Activated CD8-positive, alpha-beta T cell treated with anti-CD3 and anti-CD28 coated beads for 36 hours (primary cell): Measurements from ENCODE around the gene MYBPC1. TPM values are rescaled to one million over a fixed set of nuclear protein-coding genes. Genes with fewer than 3 reads are reported as not detected.
"Not testable (repeated sequence)": the region's sequence is repeated elsewhere in the genome, so short reads cannot be mapped to it uniquely, and the experiment has no call there.

Experiments used
- ATAC-seq: fragments of 200-7000 bp; cut with Tn5 transposase; one replicate; pipeline ENCODE4 v1.10.0; 2021; ENCODE audit warnings: mild to moderate bottlenecking, moderate library complexity
- CTCF ChIA-PET: fragments of 350-600 bp; sonication (Branson Sonifier 250); formaldehyde crosslinking; loops from one replicate; lab custom pipeline; 2021; ENCODE audit warnings: antibody characterized with exemption; lab: Charles Lee
- POLR2A ChIA-PET: fragments of 350-600 bp; sonication (Branson Sonifier 250); formaldehyde crosslinking; loops from one replicate; lab custom pipeline; 2021; ENCODE audit warnings: antibody characterized with exemption; lab: Charles Lee
- DNase-seq: peaks from one replicate; pipeline ENCODE4 v3.0.0-alpha.2; 2020
- H3K27ac Mint-ChIP-seq: one replicate; pipeline ENCODE4 v1.8.0; 2021; ENCODE audit warnings: mild to moderate bottlenecking, mixed read lengths
- H3K27me3 Mint-ChIP-seq: one replicate; pipeline ENCODE4 v1.8.0; 2021; ENCODE audit warnings: mixed read lengths
- H3K36me3 Mint-ChIP-seq: one replicate; pipeline ENCODE4 v1.8.0; 2021; ENCODE audit warnings: low read depth, mixed read lengths
- H3K4me1 Mint-ChIP-seq: one replicate; pipeline ENCODE4 v1.8.0; 2021; ENCODE audit warnings: low read depth, mixed read lengths
- H3K4me3 Mint-ChIP-seq: one replicate; pipeline ENCODE4 v1.8.0; 2021; ENCODE audit warnings: mild to moderate bottlenecking, moderate library complexity, mixed read lengths
- H3K9me3 Mint-ChIP-seq: one replicate; pipeline ENCODE4 v1.8.0; 2021; ENCODE audit warnings: mixed read lengths
- CTCF ChIP-seq: fragments of 200-600 bp; IDR thresholded peaks from one replicate; pipeline ENCODE4 v1.8.0; 2022; ENCODE audit warnings: antibody characterized with exemption, mild to moderate bottlenecking
- intact Hi-C: fragments of 100-400 bp; cut with micrococcal nuclease; formaldehyde crosslinking; loops from one replicate; pipeline ENCODE4 v1.10.0; 2022
- total RNA-seq, 2 experiments: library from RNA; stranded (reverse); gene quantifications; one replicate each; pipeline ENCODE4 v1.2.3, GENCODE V29; 2021

The MYBPC1 gene
- total RNA-seq, 2 experiments from 2014 or later, result not detected

GRCh38 chr12:101680240-101680639, 85.5 kb downstream of the MYBPC1 start:
- Mint-ChIP-seq H3K36me3 (no peaks in the 10 kb centered on the region), H3K4me1 (no peaks in the 10 kb centered on the region), H3K4me3 (no peak overlapping the region), H3K9me3 (no peaks in the 10 kb centered on the region), H3K27ac (no peak overlapping the region), H3K27me3 (peaks cover 3% of the 10 kb centered on the region)
- TF ChIP-seq CTCF, result no peak
- intact Hi-C loops, result no loop called here
- CTCF ChIA-PET, result interaction anchor here (0.6 kb wide), 1 partner anchor 77 kb away, joined by 3 read pairs; no protein-coding TSS in a partner anchor
- ATAC-seq (no peak), DNase-seq (no peak)
- POLR2A ChIA-PET, result no interaction called here

GRCh38 chr12:101680647-101681046, 85.9 kb downstream of the MYBPC1 start:
- Mint-ChIP-seq H3K27ac (no peak overlapping the region), H3K4me1 (no peaks in the 10 kb centered on the region), H3K36me3 (no peaks in the 10 kb centered on the region), H3K4me3 (no peak overlapping the region), H3K9me3 (no peaks in the 10 kb centered on the region), H3K27me3 (peaks cover 3% of the 10 kb centered on the region)
- ChIA-PET POLR2A (no interaction called here), CTCF (interaction anchor here (0.6 kb wide), 1 partner anchor 76 kb away, joined by 3 read pairs; no protein-coding TSS in a partner anchor)
- no peak for TF ChIP-seq CTCF
- DNase-seq (no peak), ATAC-seq (no peak)
- intact Hi-C loops, result no loop called here

GRCh38 chr12:101681627-101682026, 86.9 kb downstream of the MYBPC1 start:
- CTCF ChIA-PET, result interaction anchor here (1.5 kb wide), 1 partner anchor 11 kb away, joined by 4 read pairs; no protein-coding TSS in a partner anchor
- H3K9me3 Mint-ChIP-seq, H3K4me1 Mint-ChIP-seq, H3K27ac Mint-ChIP-seq, H3K27me3 Mint-ChIP-seq, ATAC-seq, H3K4me3 Mint-ChIP-seq, H3K36me3 Mint-ChIP-seq, DNase-seq, intact Hi-C loops: not testable (repeated sequence)
- POLR2A ChIA-PET, result interaction anchor here (0.7 kb wide), 1 partner anchor 100 kb away, joined by 6 read pairs; no protein-coding TSS in a partner anchor

GRCh38 chr12:101685092-101685491, 90.3 kb downstream of the MYBPC1 start:
- POLR2A ChIA-PET, result no interaction called here
- no peak for TF ChIP-seq CTCF
- CTCF ChIA-PET, result no interaction called here
- Mint-ChIP-seq H3K27ac (no peak overlapping the region), H3K36me3 (no peaks in the 10 kb centered on the region), H3K9me3 (no peaks in the 10 kb centered on the region), H3K4me3 (no peak overlapping the region), H3K4me1 (no peaks in the 10 kb centered on the region), H3K27me3 (peaks cover 1% of the 10 kb centered on the region)
- no peak for DNase-seq
- ATAC-seq, result no peak
- intact Hi-C loops, result no loop called here

GRCh38 chr12:101686176-101686575, 91.4 kb downstream of the MYBPC1 start:
- no peaks in the 10 kb centered on the region for H3K36me3 Mint-ChIP-seq
- no peak overlapping the region for H3K27ac Mint-ChIP-seq
- no peak overlapping the region for H3K4me3 Mint-ChIP-seq
- no peaks in the 10 kb centered on the region for H3K4me1 Mint-ChIP-seq
- intact Hi-C loops, result no loop called here
- ChIA-PET POLR2A (no interaction called here), CTCF (no interaction called here)
- TF ChIP-seq CTCF, result no peak
- ATAC-seq (no peak), DNase-seq (no peak)
- H3K27me3 Mint-ChIP-seq, result peaks cover 1% of the 10 kb centered on the region
- H3K9me3 Mint-ChIP-seq, result no peaks in the 10 kb centered on the region
